Endothelial cell of umbilical vein (primary cell): Measurements from ENCODE around the gene EXOSC2.

Experiments
- JUN ChIP-seq: IDR thresholded peaks from 2 replicates; pipeline ENCODE4 v1.6.1; 2011; ENCODE audit warnings: borderline replicate concordance, low read depth; ENCODE audit not compliant: insufficient read length, insufficient read depth
- MYC ChIP-seq: IDR thresholded peaks from one replicate; pipeline ENCODE4 v1.6.1; 2011; ENCODE audit warnings: mild to moderate bottlenecking, low read depth, low read length
- POLR2A ChIP-seq: IDR thresholded peaks from 2 replicates; pipeline ENCODE4 v1.6.1; 2012; ENCODE audit warnings: low read depth, mild to moderate bottlenecking, control low read depth, low read length
- TF ChIP-seq, protein P1 (sequence below): IDR thresholded peaks from 2 replicates; pipeline ENCODE4 v1.6.1; 2011; ENCODE audit not compliant: insufficient read depth, insufficient read length
- TF ChIP-seq, protein P2 (sequence below), 2 donors: IDR thresholded peaks; 1 replicate in 1 of 2; 2 replicates in 1 of 2; pipeline ENCODE4 v1.5.1; 2011; ENCODE audit warnings: low read length in 2 of 2, mild to moderate bottlenecking in 2 of 2, moderate library complexity in 2 of 2, control low read depth in 1 of 2, inconsistent platforms in 1 of 2, low read depth in 1 of 2; ENCODE audit not compliant: insufficient read depth in 1 of 2; ENCODE audit errors: extremely low read depth in 1 of 2

DNA sequence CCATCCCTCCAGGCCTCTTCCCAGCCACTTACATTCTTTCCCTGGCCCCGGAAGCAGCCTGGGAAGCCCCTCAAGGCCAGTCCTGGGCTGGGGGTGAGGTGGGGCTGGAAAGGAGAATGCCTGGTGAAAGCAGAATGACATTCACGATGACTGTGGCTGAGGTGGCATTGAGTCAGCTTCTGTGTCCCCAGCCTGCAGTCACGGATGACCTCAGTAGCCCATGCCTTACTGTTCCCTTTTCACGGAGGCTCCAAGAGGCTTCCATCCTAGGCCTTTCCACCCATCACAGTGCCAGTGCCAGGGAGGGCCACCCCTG, 26.5 kb upstream of the EXOSC2 start:
- TF ChIP-seq, protein P1, sequence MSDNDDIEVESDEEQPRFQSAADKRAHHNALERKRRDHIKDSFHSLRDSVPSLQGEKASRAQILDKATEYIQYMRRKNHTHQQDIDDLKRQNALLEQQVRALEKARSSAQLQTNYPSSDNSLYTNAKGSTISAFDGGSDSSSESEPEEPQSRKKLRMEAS: no peak
- TF ChIP-seq POLR2A (no peak), MYC (no peak), JUN (no peak)
- TF ChIP-seq, protein P2, sequence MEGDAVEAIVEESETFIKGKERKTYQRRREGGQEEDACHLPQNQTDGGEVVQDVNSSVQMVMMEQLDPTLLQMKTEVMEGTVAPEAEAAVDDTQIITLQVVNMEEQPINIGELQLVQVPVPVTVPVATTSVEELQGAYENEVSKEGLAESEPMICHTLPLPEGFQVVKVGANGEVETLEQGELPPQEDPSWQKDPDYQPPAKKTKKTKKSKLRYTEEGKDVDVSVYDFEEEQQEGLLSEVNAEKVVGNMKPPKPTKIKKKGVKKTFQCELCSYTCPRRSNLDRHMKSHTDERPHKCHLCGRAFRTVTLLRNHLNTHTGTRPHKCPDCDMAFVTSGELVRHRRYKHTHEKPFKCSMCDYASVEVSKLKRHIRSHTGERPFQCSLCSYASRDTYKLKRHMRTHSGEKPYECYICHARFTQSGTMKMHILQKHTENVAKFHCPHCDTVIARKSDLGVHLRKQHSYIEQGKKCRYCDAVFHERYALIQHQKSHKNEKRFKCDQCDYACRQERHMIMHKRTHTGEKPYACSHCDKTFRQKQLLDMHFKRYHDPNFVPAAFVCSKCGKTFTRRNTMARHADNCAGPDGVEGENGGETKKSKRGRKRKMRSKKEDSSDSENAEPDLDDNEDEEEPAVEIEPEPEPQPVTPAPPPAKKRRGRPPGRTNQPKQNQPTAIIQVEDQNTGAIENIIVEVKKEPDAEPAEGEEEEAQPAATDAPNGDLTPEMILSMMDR (IDR thresholded peaks at IDR 0.05; ENCODE audit: extremely low read depth in 1 of 2, insufficient read depth in 1 of 2, low read depth in 1 of 2, low read length in 2 of 2): no peak
